HG03159 (cell line): ENCODE results near the gene SARNP.
"Not testable (repeated sequence)": the region's sequence is repeated elsewhere in the genome, so short reads cannot be mapped to it uniquely, and the experiment has no call there.

Source experiments
- ATAC-seq: cut with Tn5 transposase; IDR thresholded peaks from one replicate; pipeline ENCODE4 v1.9.1; 2021; ENCODE audit warnings: mild to moderate bottlenecking, moderate library complexity; ENCODE audit not compliant: unreplicated experiment

Gene SARNP

DNA sequence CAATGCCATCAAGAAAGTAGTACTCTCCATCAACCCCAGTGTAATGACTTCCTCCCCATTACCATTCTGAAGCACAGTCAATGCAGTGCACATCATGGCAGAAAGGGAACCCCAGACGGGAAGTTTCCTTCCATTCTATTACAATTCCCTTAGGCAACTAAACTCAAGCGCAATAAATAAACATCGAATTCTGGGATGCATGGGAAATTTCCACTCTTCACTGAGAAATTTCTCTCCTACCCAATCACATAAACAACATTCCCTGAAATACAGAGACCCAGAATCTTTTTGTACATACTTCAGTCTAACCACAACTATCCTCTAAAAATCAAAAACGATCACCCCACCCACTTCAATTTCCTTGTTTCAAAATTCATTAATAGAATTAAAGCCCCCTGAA is 20.0 kb downstream of the SARNP start:
- no peak for ATAC-seq

DNA sequence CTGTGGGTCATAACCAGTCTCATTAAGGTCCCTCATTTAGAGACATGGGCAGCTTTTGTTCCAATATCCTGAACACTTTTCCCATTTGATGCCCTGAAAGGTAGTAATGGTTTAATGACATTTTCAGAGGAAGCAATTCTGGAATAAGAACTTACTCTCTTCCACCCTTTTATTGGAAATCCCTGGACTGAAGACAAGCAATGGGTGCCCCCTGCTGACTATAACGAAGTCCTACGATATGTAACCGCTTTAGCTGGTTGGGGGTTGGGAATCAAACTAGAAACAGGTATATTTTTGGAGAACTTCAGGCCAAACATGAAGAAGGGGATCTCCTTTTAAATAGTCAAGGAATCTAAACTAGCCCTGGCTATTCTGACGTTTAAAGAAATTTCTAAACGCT is 20.5 kb downstream of the SARNP start:
- ATAC-seq = no peak

DNA sequence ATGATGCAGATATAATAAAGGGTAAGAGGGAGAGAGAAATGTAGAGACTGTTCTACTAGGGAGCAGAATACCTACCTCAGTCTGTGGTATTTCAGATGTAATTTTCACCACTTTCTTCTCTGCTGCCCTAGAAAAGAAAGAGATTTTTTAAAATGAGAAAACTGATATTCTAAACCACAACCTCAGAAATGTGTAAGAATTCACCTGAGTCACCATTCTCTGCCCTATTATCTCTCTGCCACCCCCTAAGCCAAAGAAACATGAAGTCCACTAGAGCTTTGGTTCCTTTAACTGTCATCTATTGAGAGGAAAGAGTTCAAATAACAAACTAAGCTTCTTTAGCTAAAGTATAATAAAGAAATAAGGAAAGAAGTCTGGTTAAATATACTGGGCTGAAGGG is 21.6 kb downstream of the SARNP start:
- ATAC-seq = no peak

DNA sequence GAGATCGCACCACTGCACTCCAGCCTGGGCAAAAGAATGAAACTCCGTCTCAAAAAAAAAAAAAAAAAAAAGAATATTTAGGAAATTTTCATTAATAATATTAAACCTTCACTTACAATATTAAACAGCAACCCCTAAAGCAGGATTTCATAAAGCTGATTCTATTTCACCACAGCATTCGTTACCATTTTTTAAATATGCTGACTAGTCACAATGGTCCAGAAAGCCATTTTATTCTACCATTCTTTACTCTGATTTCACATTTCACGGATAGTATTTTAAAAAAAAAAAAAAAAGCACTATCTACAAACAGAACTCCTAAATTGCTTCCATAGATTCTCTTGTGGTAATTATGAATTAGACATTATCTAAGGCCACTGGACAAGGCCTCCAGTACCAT is 27.6 kb downstream of the SARNP start:
- no peak for ATAC-seq

DNA sequence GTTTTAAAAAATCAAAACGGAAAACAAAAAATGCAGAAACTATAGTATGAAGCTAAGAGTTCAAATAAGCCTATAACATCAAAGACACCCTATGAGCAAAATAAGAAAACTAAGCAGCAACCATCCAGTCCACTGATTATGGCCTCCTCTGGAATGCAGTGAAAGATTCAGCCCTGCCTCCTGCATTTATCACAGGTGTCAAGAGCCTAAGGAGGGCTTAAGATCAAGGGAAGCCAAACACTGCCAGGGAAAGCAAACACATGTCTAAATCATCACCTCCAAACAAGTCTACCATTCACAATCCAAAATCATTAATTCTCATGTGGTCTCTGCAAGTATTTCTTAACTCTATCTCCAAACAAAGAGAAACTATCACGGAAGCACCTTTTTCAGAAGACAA is 28.4 kb downstream of the SARNP start:
- ATAC-seq = no peak

DNA sequence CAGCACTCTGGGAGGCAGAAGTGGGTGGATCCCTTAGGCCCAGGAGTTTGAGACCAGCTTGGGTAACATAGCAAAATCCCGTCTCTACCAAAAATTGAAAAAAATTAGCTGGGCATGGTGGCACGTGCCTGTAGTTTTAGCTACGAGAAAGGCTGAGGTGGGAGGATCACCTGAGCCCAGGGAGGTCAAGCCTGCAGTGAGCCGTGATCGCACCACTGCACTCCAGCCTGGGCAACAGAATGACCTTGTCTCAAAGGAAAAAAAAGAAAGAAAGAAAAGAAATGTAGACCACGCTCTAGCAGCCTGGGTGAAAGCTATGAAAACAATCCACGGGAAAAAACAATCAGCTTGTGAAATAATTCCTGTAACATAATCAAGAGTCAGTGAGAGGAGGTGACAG is 29.0 kb downstream of the SARNP start:
- ATAC-seq = no peak

GRCh38 chr12:55780685-55781084 is 36.8 kb downstream of the SARNP start:
- no peak for ATAC-seq

DNA sequence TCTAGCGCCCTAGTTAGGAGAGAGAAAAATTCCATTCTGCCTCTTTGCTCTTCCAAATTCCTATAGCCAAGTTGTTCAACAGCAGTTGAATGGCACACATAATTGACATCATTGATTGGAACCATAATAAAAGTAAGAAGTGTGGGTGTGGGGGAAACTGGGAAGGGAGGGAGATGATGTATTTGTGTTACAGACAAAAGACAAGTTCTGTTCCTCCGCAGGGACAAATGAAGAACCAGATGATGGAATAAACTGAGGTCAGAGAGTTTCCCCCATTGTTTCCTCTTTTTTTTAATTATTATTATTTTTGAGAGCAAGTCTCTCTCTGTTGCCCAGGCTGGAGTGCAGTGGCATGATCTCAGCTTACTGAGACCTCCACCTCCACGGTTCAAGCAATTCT is 39.7 kb downstream of the SARNP start:
- ATAC-seq = no peak

GRCh38 chr12:55771736-55772135 is 45.8 kb downstream of the SARNP start:
- ATAC-seq = no peak

DNA sequence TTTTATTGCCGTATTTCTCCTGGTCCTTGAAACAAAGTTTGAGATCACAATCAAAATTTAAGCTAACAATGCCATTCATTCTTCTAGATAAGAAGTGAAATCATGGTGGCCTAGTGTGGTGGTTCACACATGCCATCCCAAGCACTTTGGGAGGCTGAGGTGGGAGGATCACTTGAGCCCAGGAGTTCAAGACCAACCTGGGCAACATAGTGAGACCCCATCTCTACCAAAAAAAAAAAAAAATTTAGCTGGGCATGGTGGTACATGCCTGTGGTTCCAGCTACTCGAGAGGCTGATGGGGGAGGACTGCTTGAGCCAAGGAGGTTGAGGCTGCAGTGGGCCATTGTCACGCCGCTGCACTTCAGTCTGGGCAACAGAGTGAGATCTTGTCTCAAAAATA is 50.4 kb downstream of the SARNP start:
- no peak for ATAC-seq

- ATAC-seq = no peak
Observed at GRCh38 chr12:55765736-55766290, 51.7 kb downstream of the SARNP start.

DNA sequence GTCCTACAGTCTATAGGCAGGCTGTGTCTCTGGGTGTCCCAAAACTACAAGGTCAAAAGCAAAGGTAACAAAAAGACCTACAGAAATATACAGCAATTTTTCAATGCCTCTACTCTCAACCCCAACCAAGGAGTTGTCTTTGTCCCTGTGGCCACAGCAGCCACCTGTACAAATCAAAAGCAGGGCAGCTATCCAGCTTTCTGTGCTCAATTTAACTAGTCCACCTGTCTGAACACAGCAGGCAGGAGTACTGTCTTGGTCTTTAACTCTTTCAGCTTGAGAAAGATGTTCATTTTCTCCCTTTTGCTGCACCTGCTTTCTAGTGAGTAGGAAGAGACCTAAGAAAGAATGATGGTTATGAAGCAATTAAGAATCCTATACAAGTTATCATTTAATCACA is 54.9 kb downstream of the SARNP start:
- no peak for ATAC-seq

- no peak for ATAC-seq
Observed at GRCh38 chr12:55760663-55761062, 56.9 kb downstream of the SARNP start.

GRCh38 chr12:55758575-55758974 is 58.9 kb downstream of the SARNP start:
- not testable (repeated sequence) for ATAC-seq

DNA sequence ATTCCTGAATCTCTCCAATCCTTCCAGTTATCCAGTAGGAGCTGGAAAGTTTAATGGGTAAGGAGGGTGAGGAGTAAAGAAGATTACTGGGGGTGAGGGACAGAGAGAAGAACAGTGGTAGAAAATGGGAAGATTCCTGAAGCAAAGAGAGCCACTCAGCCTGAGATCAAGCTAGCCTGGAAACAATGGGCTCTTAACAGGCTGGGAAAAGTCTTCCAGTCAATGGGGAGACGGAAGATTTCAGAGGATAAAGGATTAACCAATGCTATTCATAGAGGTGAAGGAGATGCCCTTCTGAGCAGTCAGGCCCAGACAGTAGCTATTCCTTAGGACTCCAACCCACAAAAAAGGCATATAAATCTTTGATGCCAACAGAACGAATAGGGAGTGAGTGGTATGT is 59.8 kb downstream of the SARNP start:
- no peak for ATAC-seq

- no peak for ATAC-seq
Observed at GRCh38 chr12:55755246-55755645, 62.3 kb downstream of the SARNP start.

GRCh38 chr12:55748230-55748993 is 69.1 kb downstream of the SARNP start:
- ATAC-seq = no peak

DNA sequence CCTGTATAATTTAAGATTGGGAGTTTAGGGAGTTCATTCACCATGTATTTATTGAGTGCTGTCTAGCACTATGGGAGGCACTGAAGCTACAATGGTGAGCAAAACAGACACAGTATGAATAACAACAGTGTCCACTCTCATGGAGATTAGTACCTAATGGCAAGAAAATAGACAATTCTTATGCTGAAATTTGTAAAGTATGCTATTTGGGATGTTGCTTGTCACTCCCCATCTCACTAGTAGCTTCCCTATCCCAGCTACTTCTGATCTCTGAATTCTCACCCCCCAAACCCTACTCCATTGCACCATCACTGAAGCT is 70.7 kb downstream of the SARNP start:
- ATAC-seq = no peak

DNA sequence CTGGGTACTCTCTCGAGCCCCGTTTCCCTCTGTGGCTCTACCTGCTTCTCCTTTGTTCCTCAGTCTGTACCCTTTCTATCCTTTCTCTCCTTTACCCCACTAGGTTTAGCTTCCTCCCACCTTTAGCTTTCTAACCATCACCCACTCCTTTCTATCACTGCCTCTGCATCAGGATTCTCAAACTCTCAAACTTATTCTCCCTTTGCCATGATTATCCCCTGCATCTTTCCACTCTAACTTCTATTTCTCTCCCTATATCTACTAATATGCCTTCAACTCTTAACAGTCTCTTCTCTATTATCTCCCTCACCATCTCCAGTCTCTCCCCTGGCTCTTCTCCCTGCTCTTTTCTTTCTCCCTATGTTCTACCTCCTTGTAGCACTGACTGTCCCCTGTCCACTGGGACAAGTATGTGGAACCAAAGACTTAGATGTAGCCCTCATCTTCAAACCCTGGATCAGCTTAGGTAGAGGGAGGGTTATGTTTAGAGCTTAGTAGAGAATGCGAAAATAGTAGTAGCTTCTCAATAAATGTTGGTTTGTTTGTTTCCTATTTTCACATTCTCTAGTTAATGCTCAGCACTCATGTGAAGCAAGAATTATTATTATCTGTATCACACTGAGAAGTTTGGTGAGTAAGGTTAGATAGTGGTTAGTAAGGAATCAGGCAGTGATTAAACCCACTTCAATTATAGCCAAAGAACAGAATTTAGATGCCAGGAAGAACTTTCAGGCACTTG is 71.2 kb downstream of the SARNP start:
- no peak for ATAC-seq

GRCh38 chr12:55745361-55746173 is 72.0 kb downstream of the SARNP start:
- ATAC-seq = no peak

DNA sequence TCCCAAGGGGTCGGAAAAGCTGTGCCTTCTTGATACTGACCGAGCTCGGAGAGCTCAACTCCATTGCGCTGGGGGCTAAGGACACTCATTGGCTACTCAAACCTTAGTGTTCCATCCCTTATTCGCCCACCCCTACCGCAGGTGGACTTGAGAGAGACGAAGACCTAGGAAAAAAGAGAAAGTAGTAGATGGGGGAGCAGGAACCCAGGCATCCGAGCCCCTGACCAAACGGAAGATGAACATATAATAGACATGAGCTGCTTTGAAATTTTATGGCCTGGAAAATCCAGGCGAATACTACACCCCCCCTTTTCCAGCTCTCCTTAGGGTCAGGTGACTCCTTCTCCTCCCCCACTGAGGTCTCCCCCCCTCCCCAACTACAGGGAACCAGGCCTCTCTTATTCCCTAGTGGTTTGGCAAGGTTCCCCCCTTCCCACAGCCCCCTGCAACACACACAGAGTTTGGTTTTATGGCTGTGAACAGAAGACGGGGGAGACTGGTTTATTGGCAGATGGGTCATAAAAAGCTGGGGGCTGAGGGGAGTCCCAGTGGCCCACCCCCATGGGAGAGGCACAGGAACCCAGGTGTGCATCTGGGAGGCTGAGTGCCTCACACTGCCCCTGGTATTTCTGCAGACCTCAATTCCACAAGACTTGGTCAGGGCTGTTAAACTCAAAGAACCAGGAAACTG is 73.0 kb downstream of the SARNP start:
- no peak for ATAC-seq
